HCT116 (cell line): ENCODE measurements around the gene MCOLN3.

Experiments used
- EGR1 ChIP-seq: IDR thresholded peaks from 2 replicates; pipeline ENCODE4 v1.6.1; 2012; ENCODE audit warnings: low read depth
- EZH2 ChIP-seq: fragments of 200-600 bp; sonication (generic); IDR thresholded peaks from 2 replicates; pipeline ENCODE4 v1.6.1; 2017; ENCODE audit warnings: antibody characterized with exemption, mixed run types
- EZH2phosphoT487 ChIP-seq: fragments of 200-600 bp; IDR thresholded peaks from 2 replicates; pipeline ENCODE4 v1.6.1; 2018; ENCODE audit warnings: antibody characterized with exemption, borderline replicate concordance
- MAX ChIP-seq: IDR thresholded peaks from 2 replicates; pipeline ENCODE4 v1.6.1; 2012
- POLR2A ChIP-seq: IDR thresholded peaks from 2 replicates; pipeline ENCODE4 v1.7.0; 2011; ENCODE audit warnings: borderline replicate concordance; ENCODE audit not compliant: insufficient read depth, insufficient read length; ENCODE audit errors: extremely low read depth
- POLR2AphosphoS5 ChIP-seq: IDR thresholded peaks from 2 replicates; pipeline ENCODE4 v1.6.1; 2011; ENCODE audit warnings: mild to moderate bottlenecking, low read depth, low read length, moderate library complexity
- SRF ChIP-seq: IDR thresholded peaks from 2 replicates; pipeline ENCODE4 v1.6.1; 2012; ENCODE audit warnings: low read depth
- TCF7L2 ChIP-seq: IDR thresholded peaks from 2 replicates; pipeline ENCODE4 v1.7.0; 2011; ENCODE audit warnings: borderline replicate concordance, inconsistent platforms; ENCODE audit not compliant: insufficient read depth, insufficient read length; ENCODE audit errors: extremely low read depth
- TF ChIP-seq, protein P1 (sequence below), 3 experiments: fragments of 200-600 bp in 1 of 3; sonication (generic) in 1 of 3; IDR thresholded peaks in 2 of 3; conservative IDR thresholded peaks in 1 of 3; 2 replicates each; pipeline ENCODE4 v1.5.1; 2012 to 2017; ENCODE audit warnings: low read depth in 2 of 3, low read length in 2 of 3, antibody characterized with exemption in 1 of 3, borderline replicate concordance in 1 of 3, control low read depth in 1 of 3, mild to moderate bottlenecking in 1 of 3, mixed read lengths in 1 of 3, mixed run types in 1 of 3, moderate library complexity in 1 of 3; ENCODE audit not compliant: insufficient read depth in 1 of 3
- TF ChIP-seq, protein P2 (sequence below): IDR thresholded peaks from 2 replicates; pipeline ENCODE4 v1.6.1; 2012; ENCODE audit warnings: low read depth
- TF ChIP-seq, protein P3 (sequence below): IDR thresholded peaks from 2 replicates; pipeline ENCODE4 v1.6.1; 2011; ENCODE audit warnings: mild to moderate bottlenecking, low read length, moderate library complexity; ENCODE audit not compliant: insufficient replicate concordance; ENCODE audit errors: extremely low read depth

DNA sequence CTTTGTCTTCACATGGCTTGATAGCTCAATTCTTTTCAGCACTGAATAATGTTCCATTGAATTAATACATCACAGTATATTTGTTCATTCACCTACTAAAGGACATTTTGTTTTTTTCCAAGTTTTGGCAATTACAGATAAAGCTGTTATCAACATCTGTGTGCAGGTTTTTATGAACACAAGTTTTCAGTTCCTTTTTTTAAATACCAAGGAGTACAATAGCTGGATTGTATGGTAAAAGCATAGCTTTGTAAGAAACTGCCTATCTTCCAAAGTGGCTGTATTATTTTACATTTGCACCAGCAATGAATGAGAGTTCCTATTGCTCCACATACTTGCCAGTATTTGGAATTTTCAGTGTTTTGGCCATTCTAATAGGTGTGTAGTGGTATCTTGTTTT, 46.6 kb downstream of the MCOLN3 start:
- TF ChIP-seq POLR2AphosphoS5 (no peak), EZH2phosphoT487 (no peak), MAX (no peak), SRF (no peak), POLR2A (no peak), EGR1 (no peak), EZH2 (no peak), TCF7L2 (no peak)
- TF ChIP-seq, protein P1, sequence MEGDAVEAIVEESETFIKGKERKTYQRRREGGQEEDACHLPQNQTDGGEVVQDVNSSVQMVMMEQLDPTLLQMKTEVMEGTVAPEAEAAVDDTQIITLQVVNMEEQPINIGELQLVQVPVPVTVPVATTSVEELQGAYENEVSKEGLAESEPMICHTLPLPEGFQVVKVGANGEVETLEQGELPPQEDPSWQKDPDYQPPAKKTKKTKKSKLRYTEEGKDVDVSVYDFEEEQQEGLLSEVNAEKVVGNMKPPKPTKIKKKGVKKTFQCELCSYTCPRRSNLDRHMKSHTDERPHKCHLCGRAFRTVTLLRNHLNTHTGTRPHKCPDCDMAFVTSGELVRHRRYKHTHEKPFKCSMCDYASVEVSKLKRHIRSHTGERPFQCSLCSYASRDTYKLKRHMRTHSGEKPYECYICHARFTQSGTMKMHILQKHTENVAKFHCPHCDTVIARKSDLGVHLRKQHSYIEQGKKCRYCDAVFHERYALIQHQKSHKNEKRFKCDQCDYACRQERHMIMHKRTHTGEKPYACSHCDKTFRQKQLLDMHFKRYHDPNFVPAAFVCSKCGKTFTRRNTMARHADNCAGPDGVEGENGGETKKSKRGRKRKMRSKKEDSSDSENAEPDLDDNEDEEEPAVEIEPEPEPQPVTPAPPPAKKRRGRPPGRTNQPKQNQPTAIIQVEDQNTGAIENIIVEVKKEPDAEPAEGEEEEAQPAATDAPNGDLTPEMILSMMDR (IDR thresholded peaks at IDR 0.05 in 2 of 3, conservative IDR thresholded peaks at IDR 0.05 in 1 of 3; ENCODE audit: borderline replicate concordance in 1 of 3, insufficient read depth in 1 of 3, low read depth in 2 of 3, low read length in 2 of 3), result no peak
- TF ChIP-seq, protein P2, sequence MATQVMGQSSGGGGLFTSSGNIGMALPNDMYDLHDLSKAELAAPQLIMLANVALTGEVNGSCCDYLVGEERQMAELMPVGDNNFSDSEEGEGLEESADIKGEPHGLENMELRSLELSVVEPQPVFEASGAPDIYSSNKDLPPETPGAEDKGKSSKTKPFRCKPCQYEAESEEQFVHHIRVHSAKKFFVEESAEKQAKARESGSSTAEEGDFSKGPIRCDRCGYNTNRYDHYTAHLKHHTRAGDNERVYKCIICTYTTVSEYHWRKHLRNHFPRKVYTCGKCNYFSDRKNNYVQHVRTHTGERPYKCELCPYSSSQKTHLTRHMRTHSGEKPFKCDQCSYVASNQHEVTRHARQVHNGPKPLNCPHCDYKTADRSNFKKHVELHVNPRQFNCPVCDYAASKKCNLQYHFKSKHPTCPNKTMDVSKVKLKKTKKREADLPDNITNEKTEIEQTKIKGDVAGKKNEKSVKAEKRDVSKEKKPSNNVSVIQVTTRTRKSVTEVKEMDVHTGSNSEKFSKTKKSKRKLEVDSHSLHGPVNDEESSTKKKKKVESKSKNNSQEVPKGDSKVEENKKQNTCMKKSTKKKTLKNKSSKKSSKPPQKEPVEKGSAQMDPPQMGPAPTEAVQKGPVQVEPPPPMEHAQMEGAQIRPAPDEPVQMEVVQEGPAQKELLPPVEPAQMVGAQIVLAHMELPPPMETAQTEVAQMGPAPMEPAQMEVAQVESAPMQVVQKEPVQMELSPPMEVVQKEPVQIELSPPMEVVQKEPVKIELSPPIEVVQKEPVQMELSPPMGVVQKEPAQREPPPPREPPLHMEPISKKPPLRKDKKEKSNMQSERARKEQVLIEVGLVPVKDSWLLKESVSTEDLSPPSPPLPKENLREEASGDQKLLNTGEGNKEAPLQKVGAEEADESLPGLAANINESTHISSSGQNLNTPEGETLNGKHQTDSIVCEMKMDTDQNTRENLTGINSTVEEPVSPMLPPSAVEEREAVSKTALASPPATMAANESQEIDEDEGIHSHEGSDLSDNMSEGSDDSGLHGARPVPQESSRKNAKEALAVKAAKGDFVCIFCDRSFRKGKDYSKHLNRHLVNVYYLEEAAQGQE, result no peak
- TF ChIP-seq, protein P3, sequence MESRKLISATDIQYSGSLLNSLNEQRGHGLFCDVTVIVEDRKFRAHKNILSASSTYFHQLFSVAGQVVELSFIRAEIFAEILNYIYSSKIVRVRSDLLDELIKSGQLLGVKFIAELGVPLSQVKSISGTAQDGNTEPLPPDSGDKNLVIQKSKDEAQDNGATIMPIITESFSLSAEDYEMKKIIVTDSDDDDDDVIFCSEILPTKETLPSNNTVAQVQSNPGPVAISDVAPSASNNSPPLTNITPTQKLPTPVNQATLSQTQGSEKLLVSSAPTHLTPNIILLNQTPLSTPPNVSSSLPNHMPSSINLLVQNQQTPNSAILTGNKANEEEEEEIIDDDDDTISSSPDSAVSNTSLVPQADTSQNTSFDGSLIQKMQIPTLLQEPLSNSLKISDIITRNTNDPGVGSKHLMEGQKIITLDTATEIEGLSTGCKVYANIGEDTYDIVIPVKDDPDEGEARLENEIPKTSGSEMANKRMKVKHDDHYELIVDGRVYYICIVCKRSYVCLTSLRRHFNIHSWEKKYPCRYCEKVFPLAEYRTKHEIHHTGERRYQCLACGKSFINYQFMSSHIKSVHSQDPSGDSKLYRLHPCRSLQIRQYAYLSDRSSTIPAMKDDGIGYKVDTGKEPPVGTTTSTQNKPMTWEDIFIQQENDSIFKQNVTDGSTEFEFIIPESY, result no peak
